ENCODE results near the gene GPATCH2. TPM values are rescaled to one million over a fixed set of nuclear protein-coding genes. Genes with fewer than 3 reads are reported as not detected.
"Not testable (repeated sequence)": the region's sequence is repeated elsewhere in the genome, so short reads cannot be mapped to it uniquely, and the experiment has no call there.

GPATCH2 gene
- total and polyA plus RNA-seq, 10 of the 15 experiments (the other 5 are each of a cell fraction or from before 2014, with no cell fraction given): 3.2 to 12.2 (median 5.4) TPM

DNA sequence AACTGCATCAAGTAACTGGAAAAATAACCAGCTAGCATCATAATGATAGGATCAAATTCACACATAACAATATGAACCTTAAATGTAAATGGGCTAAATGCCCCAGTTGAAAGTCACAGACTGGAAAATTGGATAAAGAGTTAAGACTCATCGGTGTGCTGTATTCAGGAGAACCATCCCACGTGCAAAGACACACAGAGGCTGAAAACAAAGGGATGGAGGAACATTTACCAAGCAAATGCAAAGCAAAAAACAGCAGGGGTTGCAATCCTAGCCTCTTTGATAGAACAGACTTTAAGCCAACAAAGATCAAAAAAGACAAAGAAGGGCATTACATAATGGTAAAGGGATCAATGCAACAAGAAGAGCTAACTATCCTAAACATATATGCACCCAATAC lies 249.1 kb downstream of the GPATCH2 start:
- H3K4me2 ChIP-seq (ENCODE audit: control insufficient read depth, insufficient read depth); BruUV-seq (replicated peaks); H3K27me3 ChIP-seq (replicated peaks in 1 of 2; ENCODE audit: control insufficient read depth in 2 of 2, insufficient read depth in 2 of 2, low read length in 1 of 2); H3K27ac ChIP-seq (ENCODE audit: control insufficient read depth, insufficient read depth); H3K79me2 ChIP-seq (ENCODE audit: control insufficient read depth, insufficient read depth, low read length); in situ Hi-C loops (cut with MboI); H3K4me1 ChIP-seq (ENCODE audit: control insufficient read depth, insufficient read depth, low read length); H3K4me3 ChIP-seq; RAD21 ChIA-PET (ENCODE audit: unreplicated experiment); H3K9me3 ChIP-seq (replicated peaks; ENCODE audit: control insufficient read depth, insufficient read depth, low read length); H3K36me3 ChIP-seq (ENCODE audit: control insufficient read depth in 2 of 2, insufficient read depth in 2 of 2, low read length in 1 of 2); CTCF ChIA-PET; H2AFZ ChIP-seq (ENCODE audit: control insufficient read depth, low read depth, low read length); H4K20me1 ChIP-seq (ENCODE audit: control insufficient read depth, insufficient read depth); DNase-seq (ENCODE audit: low read depth, low spot score); FAIRE-seq; intact Hi-C loops (cut with micrococcal nuclease; ENCODE audit: unreplicated experiment); POLR2A ChIA-PET; ATAC-seq; H3K9ac ChIP-seq (ENCODE audit: control insufficient read depth, insufficient read depth, low read length); SMC1A ChIA-PET (ENCODE audit: uncharacterized antibody, unreplicated experiment): not testable (repeated sequence)
- WGBS (ENCODE audit: insufficient coverage, insufficient replicate concordance, low lambda C conversion rate, missing lambda C conversion rate): 0% methylated on average over 2 of the region's 2 CpGs

DNA sequence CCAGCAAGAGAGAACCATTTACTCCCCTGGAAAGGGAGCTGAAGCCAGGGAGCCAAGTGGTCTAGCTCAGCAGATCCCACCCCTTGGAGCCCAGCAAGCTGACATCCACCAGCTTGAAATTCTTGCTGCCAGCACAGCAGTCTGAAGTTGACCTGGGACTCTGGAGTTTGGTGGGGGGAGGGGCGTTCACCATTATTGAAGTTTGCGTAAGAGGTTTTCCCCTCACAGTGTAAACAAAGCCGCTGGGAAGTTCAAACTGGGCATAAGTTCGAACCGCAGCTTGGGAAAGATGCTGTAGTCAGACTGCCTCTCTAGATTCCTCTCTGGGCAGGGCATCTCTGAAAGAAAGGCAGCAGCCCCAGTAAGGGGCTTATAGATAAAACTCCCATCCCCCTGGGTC lies 251.1 kb downstream of the GPATCH2 start:
- in situ Hi-C loops (cut with MboI); intact Hi-C loops (cut with micrococcal nuclease; ENCODE audit: unreplicated experiment); H3K27me3 ChIP-seq (replicated peaks in 1 of 2; ENCODE audit: control insufficient read depth in 2 of 2, insufficient read depth in 2 of 2, low read length in 1 of 2); H3K36me3 ChIP-seq (ENCODE audit: control insufficient read depth in 2 of 2, insufficient read depth in 2 of 2, low read length in 1 of 2); H2AFZ ChIP-seq (ENCODE audit: control insufficient read depth, low read depth, low read length); H3K9me3 ChIP-seq (replicated peaks; ENCODE audit: control insufficient read depth, insufficient read depth, low read length); RAD21 ChIA-PET (ENCODE audit: unreplicated experiment); H3K4me2 ChIP-seq (ENCODE audit: control insufficient read depth, insufficient read depth); ATAC-seq; POLR2A ChIA-PET; H4K20me1 ChIP-seq (ENCODE audit: control insufficient read depth, insufficient read depth); H3K9ac ChIP-seq (ENCODE audit: control insufficient read depth, insufficient read depth, low read length); SMC1A ChIA-PET (ENCODE audit: uncharacterized antibody, unreplicated experiment); H3K27ac ChIP-seq (ENCODE audit: control insufficient read depth, insufficient read depth); FAIRE-seq; H3K4me3 ChIP-seq; BruUV-seq (replicated peaks); H3K79me2 ChIP-seq (ENCODE audit: control insufficient read depth, insufficient read depth, low read length); H3K4me1 ChIP-seq (ENCODE audit: control insufficient read depth, insufficient read depth, low read length); DNase-seq (ENCODE audit: low read depth, low spot score): not testable (repeated sequence)
- CTCF ChIA-PET: interaction anchor here (0.7 kb wide), 1 partner anchor 18 kb away, joined by 3 read pairs; no protein-coding TSS in a partner anchor
- WGBS (ENCODE audit: insufficient coverage, insufficient replicate concordance, low lambda C conversion rate, missing lambda C conversion rate): 61% methylated on average over 5 of the region's 5 CpGs

All from GM12878 (cell line).